ENCODE data around the gene DEFB119. TPM values are rescaled to one million over a fixed set of nuclear protein-coding genes. Genes with fewer than 3 reads are reported as not detected.
"Not testable (repeated sequence)": the region's sequence is repeated elsewhere in the genome, so short reads cannot be mapped to it uniquely, and the experiment has no call there.

The DEFB119 gene, protein sequence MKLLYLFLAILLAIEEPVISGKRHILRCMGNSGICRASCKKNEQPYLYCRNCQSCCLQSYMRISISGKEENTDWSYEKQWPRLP
- total RNA-seq (not detected in 2 replicates), polyA plus RNA-seq (not detected in 2 replicates)

DNA sequence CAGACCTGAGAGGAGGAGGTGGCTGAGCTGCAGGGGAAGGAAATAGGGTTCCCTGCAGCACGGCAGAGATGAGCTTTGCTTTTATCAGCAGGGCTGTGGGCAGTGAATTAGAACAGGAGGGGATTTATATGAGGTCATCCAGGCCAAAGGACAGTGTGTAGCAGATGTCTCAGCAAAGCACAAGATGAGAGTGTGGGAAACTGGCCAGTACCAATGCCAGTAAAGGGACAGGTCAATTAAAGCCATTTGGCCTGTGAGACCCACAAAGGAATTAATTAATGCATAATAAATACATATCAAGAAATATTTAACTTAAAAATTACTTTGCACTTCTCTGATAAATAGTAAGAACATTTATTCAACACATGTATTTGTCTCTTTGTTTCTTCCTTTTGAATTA lies at the start of gene DEFB119:
Gene DEFB119 (minus strand): TSS at position 101 of the 400 bp plus-strand sequence. CDS start 107 bp downstream, outside the sequence.
- H3K27ac ChIP-seq = no peak within 1 kb of the TSS
- no peak within 1 kb of the TSS for H3K4me2 ChIP-seq
- no peaks in the 10 kb centered on the region for H3K36me3 ChIP-seq (replicated peaks; ENCODE audit: insufficient read depth, low read depth)
- no peaks in the 10 kb centered on the region for H3K27me3 ChIP-seq
- H3K9me2 ChIP-seq (replicated peaks; ENCODE audit: insufficient read depth) = no peaks in the 10 kb centered on the region
- H3K4me1 ChIP-seq (ENCODE audit: insufficient read depth) = no peaks in the 10 kb centered on the region
- TF ChIP-seq EZH2 (IDR thresholded peaks at IDR 0.05; ENCODE audit: borderline replicate concordance) (no peak), EZH2phosphoT487 (IDR thresholded peaks at IDR 0.05; ENCODE audit: low read depth, severe bottlenecking, unreplicated experiment) (no peak)
- H3K4me3 ChIP-seq = no peak within 1 kb of the TSS
- 35% methylated on average over 1 of the region's 1 CpG for WGBS (ENCODE audit: low lambda C conversion rate, missing lambda C conversion rate)
- no peak for DNase-seq (ENCODE audit: low spot score)
- H2AFZ ChIP-seq = no peak within 1 kb of the TSS
- no peaks in the 10 kb centered on the region for H3K79me2 ChIP-seq
- no peaks in the 10 kb centered on the region for H3K9me3 ChIP-seq (ENCODE audit: low read depth)
- H4K20me1 ChIP-seq (ENCODE audit: insufficient read depth, poor library complexity, severe bottlenecking) = no peaks in the 10 kb centered on the region

GRCh38 chr20:31430568-31431115 lies 40.3 kb upstream of the DEFB119 start:
- no peak for DNase-seq (ENCODE audit: low spot score)
- Histone ChIP-seq H2AFZ (no peak overlapping the region), H3K4me2 (no peak overlapping the region), H3K4me3 (no peak overlapping the region), H3K79me2 (no peaks in the 10 kb centered on the region), H3K27ac (no peak overlapping the region), H3K9me3 (ENCODE audit: low read depth) (no peaks in the 10 kb centered on the region), H4K20me1 (ENCODE audit: insufficient read depth, poor library complexity, severe bottlenecking) (no peaks in the 10 kb centered on the region), H3K9me2 (replicated peaks; ENCODE audit: insufficient read depth) (no peaks in the 10 kb centered on the region), H3K27me3 (no peaks in the 10 kb centered on the region), H3K36me3 (replicated peaks; ENCODE audit: insufficient read depth, low read depth) (no peaks in the 10 kb centered on the region), H3K4me1 (ENCODE audit: insufficient read depth) (no peaks in the 10 kb centered on the region)
- WGBS (ENCODE audit: low lambda C conversion rate, missing lambda C conversion rate) = 54% methylated on average over 4 of the region's 4 CpGs
- TF ChIP-seq, protein P1, sequence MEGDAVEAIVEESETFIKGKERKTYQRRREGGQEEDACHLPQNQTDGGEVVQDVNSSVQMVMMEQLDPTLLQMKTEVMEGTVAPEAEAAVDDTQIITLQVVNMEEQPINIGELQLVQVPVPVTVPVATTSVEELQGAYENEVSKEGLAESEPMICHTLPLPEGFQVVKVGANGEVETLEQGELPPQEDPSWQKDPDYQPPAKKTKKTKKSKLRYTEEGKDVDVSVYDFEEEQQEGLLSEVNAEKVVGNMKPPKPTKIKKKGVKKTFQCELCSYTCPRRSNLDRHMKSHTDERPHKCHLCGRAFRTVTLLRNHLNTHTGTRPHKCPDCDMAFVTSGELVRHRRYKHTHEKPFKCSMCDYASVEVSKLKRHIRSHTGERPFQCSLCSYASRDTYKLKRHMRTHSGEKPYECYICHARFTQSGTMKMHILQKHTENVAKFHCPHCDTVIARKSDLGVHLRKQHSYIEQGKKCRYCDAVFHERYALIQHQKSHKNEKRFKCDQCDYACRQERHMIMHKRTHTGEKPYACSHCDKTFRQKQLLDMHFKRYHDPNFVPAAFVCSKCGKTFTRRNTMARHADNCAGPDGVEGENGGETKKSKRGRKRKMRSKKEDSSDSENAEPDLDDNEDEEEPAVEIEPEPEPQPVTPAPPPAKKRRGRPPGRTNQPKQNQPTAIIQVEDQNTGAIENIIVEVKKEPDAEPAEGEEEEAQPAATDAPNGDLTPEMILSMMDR (IDR thresholded peaks at IDR 0.05; ENCODE audit: poor library complexity) = no peak
- TF ChIP-seq EZH2phosphoT487 (IDR thresholded peaks at IDR 0.05; ENCODE audit: low read depth, severe bottlenecking, unreplicated experiment) = no peak
- TF ChIP-seq EZH2 (IDR thresholded peaks at IDR 0.05; ENCODE audit: borderline replicate concordance) = no peak

DNA sequence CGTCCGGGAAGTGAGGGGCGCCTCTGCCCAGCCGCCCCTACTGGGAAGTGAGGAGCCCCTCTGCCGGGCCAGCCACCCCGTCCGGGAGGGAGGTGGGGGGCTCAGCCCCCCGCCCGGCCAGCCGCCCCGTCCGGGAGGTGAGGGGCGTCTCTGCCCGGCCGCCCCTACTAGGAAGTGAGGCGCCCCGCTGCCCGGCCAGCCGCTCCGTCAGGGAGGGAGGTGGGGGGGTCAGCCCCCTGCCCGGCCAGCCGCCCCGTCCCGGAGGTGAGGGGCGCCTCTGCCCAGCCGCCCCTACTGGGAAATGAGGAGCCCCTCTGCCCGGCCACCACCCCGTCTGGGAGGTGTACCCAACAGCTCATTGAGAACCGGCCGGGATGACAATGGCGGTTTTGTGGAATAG lies 37.2 kb upstream of the DEFB119 start:
- H3K9me3 ChIP-seq (ENCODE audit: low read depth); H3K9me2 ChIP-seq (replicated peaks; ENCODE audit: insufficient read depth); H3K27me3 ChIP-seq; H3K79me2 ChIP-seq; H2AFZ ChIP-seq; H3K36me3 ChIP-seq (replicated peaks; ENCODE audit: insufficient read depth, low read depth); H3K4me3 ChIP-seq; H4K20me1 ChIP-seq (ENCODE audit: insufficient read depth, poor library complexity, severe bottlenecking); H3K4me1 ChIP-seq (ENCODE audit: insufficient read depth); H3K27ac ChIP-seq; H3K4me2 ChIP-seq; DNase-seq (ENCODE audit: low spot score): not testable (repeated sequence)
- whole genome bisulfite sequencing (ENCODE audit: low lambda C conversion rate, missing lambda C conversion rate) = 96% methylated on average over 6 of the region's 31 CpGs

DNA sequence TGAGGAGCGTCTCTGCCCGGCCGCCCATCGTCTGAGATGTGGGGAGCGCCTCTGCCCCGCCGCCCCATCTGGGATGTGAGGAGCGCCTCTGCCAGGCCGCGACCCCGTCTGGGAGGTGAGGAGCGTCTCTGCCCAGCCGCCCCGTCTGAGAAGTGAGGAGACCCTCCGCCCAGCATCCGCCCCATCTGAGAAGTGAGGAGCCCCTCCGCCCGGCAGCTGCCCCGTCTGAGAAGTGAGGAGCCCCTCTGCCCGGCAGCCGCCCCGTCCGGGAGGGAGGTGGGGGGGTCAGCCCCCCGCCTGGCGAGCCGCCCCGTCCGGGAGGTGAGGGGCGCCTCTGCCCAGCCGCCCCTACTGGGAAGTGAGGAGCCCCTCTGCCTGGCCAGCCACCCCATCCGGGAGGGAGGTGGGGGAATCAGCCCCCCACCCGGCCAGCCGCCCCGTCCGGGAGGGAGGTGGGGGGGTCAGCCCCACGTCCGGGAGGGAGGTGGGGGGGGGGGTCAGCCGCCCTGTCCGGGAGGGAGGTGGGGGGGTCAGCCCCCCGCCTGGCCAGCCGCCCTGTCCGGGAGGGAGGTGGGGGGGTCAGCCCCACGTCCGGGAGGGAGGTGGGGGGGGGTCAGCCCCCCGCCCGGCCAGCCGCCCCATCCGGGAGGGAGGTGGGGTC lies 36.6 kb upstream of the DEFB119 start:
- H3K4me3 ChIP-seq; H3K4me1 ChIP-seq (ENCODE audit: insufficient read depth); DNase-seq (ENCODE audit: low spot score); H2AFZ ChIP-seq; H3K9me2 ChIP-seq (replicated peaks; ENCODE audit: insufficient read depth); H3K9me3 ChIP-seq (ENCODE audit: low read depth); H3K4me2 ChIP-seq; H4K20me1 ChIP-seq (ENCODE audit: insufficient read depth, poor library complexity, severe bottlenecking); H3K27me3 ChIP-seq; H3K36me3 ChIP-seq (replicated peaks; ENCODE audit: insufficient read depth, low read depth); H3K79me2 ChIP-seq; H3K27ac ChIP-seq: not testable (repeated sequence)
- no CpG with 5 or more reads among the region's 48 CpGs for WGBS (ENCODE audit: low lambda C conversion rate, missing lambda C conversion rate)

GRCh38 chr20:31425797-31426196 lies 35.4 kb upstream of the DEFB119 start:
- H3K36me3 ChIP-seq (replicated peaks; ENCODE audit: insufficient read depth, low read depth) = no peaks in the 10 kb centered on the region
- H3K4me2 ChIP-seq = no peak overlapping the region
- H3K9me3 ChIP-seq (ENCODE audit: low read depth) = no peaks in the 10 kb centered on the region
- H3K4me1 ChIP-seq (ENCODE audit: insufficient read depth) = no peaks in the 10 kb centered on the region
- TF ChIP-seq EZH2phosphoT487 (IDR thresholded peaks at IDR 0.05; ENCODE audit: low read depth, severe bottlenecking, unreplicated experiment) = no peak
- no peak for TF ChIP-seq EZH2 (IDR thresholded peaks at IDR 0.05; ENCODE audit: borderline replicate concordance)
- TF ChIP-seq, protein P1 (IDR thresholded peaks at IDR 0.05; ENCODE audit: poor library complexity) = no peak
- H2AFZ ChIP-seq = no peak overlapping the region
- no peak overlapping the region for H3K4me3 ChIP-seq
- DNase-seq (ENCODE audit: low spot score) = no peak
- H3K27me3 ChIP-seq = no peaks in the 10 kb centered on the region
- H3K27ac ChIP-seq = no peak overlapping the region
- H4K20me1 ChIP-seq (ENCODE audit: insufficient read depth, poor library complexity, severe bottlenecking) = no peaks in the 10 kb centered on the region
- H3K9me2 ChIP-seq (replicated peaks; ENCODE audit: insufficient read depth) = no peaks in the 10 kb centered on the region
- no peaks in the 10 kb centered on the region for H3K79me2 ChIP-seq
